IMR-90 (cell line): ENCODE measurements around the gene DAD1. TPM values are rescaled to one million over a fixed set of nuclear protein-coding genes. Genes with fewer than 3 reads are reported as not detected.

Experiments
- ATAC-seq: fragments of 200-7000 bp; cut with Tn5 transposase; 2 replicates; pipeline ENCODE4 v1.9.1; 2020; ENCODE audit warnings: low read depth, mild to moderate bottlenecking, moderate library complexity
- BruUV-seq: library from RNA; stranded (reverse); fragments of 400-500 nt; replicated peaks from 2 replicates; lab custom pipeline; 2021; lab: Mats Ljungman, UMichigan
- CTCF ChIA-PET: fragments of 300-600 bp; formaldehyde crosslinking; extraction: SDS; loops from one replicate; lab custom pipeline; 2021; ENCODE audit warnings: antibody characterized with exemption; lab: Yijun Ruan, JAX
- POLR2A ChIA-PET: fragments of 300-600 bp; sonication (Branson Sonifier 250); formaldehyde crosslinking; loops from one replicate; lab custom pipeline; 2022; ENCODE audit warnings: antibody characterized with exemption; ENCODE audit not compliant: unreplicated experiment; lab: Charles Lee
- DNase-seq: peaks from one replicate; pipeline ENCODE4 v3.0.0; 2013
- H2AFZ ChIP-seq: replicated peaks from 2 replicates; pipeline ENCODE3; 2013; ENCODE audit warnings: low read length, mild to moderate bottlenecking; ENCODE audit not compliant: poor library complexity
- H2AK5ac ChIP-seq: 2 replicates; pipeline ENCODE4 v1.6.1; 2013; ENCODE audit warnings: low read depth, low read length, inconsistent platforms
- H2AK9ac ChIP-seq: replicated peaks from 2 replicates; pipeline ENCODE3; 2013; ENCODE audit warnings: mild to moderate bottlenecking, low read depth, low read length, moderate library complexity; ENCODE audit not compliant: poor library complexity
- H2BK120ac ChIP-seq: 2 replicates; pipeline ENCODE4 v1.6.1; 2013; ENCODE audit warnings: low read depth, low read length, inconsistent platforms
- H2BK15ac ChIP-seq: 3 replicates; pipeline ENCODE4 v1.6.1; 2013; ENCODE audit warnings: low read depth, low read length, inconsistent platforms
- H2BK20ac ChIP-seq: 2 replicates; pipeline ENCODE4 v1.6.1; 2013; ENCODE audit warnings: low read depth, mild to moderate bottlenecking, inconsistent platforms, low read length, moderate library complexity
- H2BK5ac ChIP-seq: 2 replicates; pipeline ENCODE4 v1.6.1; 2013; ENCODE audit warnings: mild to moderate bottlenecking, low read depth, low read length, inconsistent platforms; ENCODE audit not compliant: poor library complexity, severe bottlenecking
- H3K14ac ChIP-seq: replicated peaks from 2 replicates; pipeline ENCODE4 v1.6.1; 2013; ENCODE audit warnings: low read depth, low read length, inconsistent platforms
- H3K18ac ChIP-seq: 2 replicates; pipeline ENCODE4 v1.6.1; 2013; ENCODE audit warnings: low read depth, low read length, control low read depth
- H3K23ac ChIP-seq: 2 replicates; pipeline ENCODE4 v1.6.1; 2013; ENCODE audit warnings: low read depth, low read length, inconsistent platforms
- H3K27ac ChIP-seq: 2 replicates; pipeline ENCODE4 v1.5.1; 2013; ENCODE audit warnings: mild to moderate bottlenecking, control low read depth, low read length; ENCODE audit not compliant: insufficient read depth
- H3K27me3 ChIP-seq: 2 replicates; pipeline ENCODE4 v1.6.1; 2013; ENCODE audit warnings: low read length; ENCODE audit not compliant: control insufficient read depth, insufficient read depth
- H3K36me3 ChIP-seq: 2 replicates; pipeline ENCODE4 v1.6.1; 2013; ENCODE audit warnings: low read length, mixed read lengths; ENCODE audit not compliant: control insufficient read depth, insufficient read depth
- H3K4ac ChIP-seq: 2 replicates; pipeline ENCODE4 v1.6.1; 2013; ENCODE audit warnings: low read depth, low read length, inconsistent platforms
- H3K4me1 ChIP-seq: 2 replicates; pipeline ENCODE4 v1.6.1; 2013; ENCODE audit warnings: low read length, mixed read lengths; ENCODE audit not compliant: control insufficient read depth, insufficient read depth
- H3K4me2 ChIP-seq: 2 replicates; pipeline ENCODE4 v1.6.1; 2013; ENCODE audit warnings: low read depth, mild to moderate bottlenecking, control low read depth, low read length, moderate library complexity
- H3K4me3 ChIP-seq: 2 replicates; pipeline ENCODE4 v1.5.1; 2013; ENCODE audit warnings: low read depth, mild to moderate bottlenecking, control low read depth, low read length, moderate library complexity; ENCODE audit not compliant: insufficient read depth
- H3K56ac ChIP-seq: 2 replicates; pipeline ENCODE4 v1.6.1; 2013; ENCODE audit warnings: low read length, inconsistent platforms; ENCODE audit not compliant: insufficient read depth; ENCODE audit errors: extremely low read depth
- H3K79me1 ChIP-seq, 2 experiments: 2 replicates each; pipeline ENCODE4 v1.6.1; 2013; ENCODE audit warnings: low read length in 2 of 2, inconsistent platforms in 1 of 2, low read depth in 1 of 2
- H3K9ac ChIP-seq: 2 replicates; pipeline ENCODE4 v1.6.1; 2013; ENCODE audit warnings: low read depth, low read length, control low read depth
- H3K9me1 ChIP-seq: 2 replicates; pipeline ENCODE4 v1.6.1; 2013; ENCODE audit warnings: low read length, inconsistent platforms; ENCODE audit not compliant: insufficient read depth
- H3K9me3 ChIP-seq: 2 replicates; pipeline ENCODE4 v1.6.1; 2013; ENCODE audit warnings: low read length; ENCODE audit not compliant: control insufficient read depth, insufficient read depth
- H4K20me1 ChIP-seq: 2 replicates; pipeline ENCODE4 v1.6.1; 2013; ENCODE audit warnings: low read length, inconsistent platforms; ENCODE audit not compliant: insufficient read depth
- H4K5ac ChIP-seq: 2 replicates; pipeline ENCODE4 v1.6.1; 2013; ENCODE audit warnings: mild to moderate bottlenecking, low read depth, low read length, control low read depth
- H4K8ac ChIP-seq, 2 experiments: 2 replicates each; pipeline ENCODE4 v1.6.1; 2013; ENCODE audit warnings: low read depth in 2 of 2, low read length in 2 of 2, control low read depth in 1 of 2, inconsistent platforms in 1 of 2
- H4K91ac ChIP-seq: 2 replicates; pipeline ENCODE4 v1.6.1; 2013; ENCODE audit warnings: low read depth, low read length, inconsistent platforms; ENCODE audit not compliant: insufficient read depth
- BHLHE40 ChIP-seq: fragments of 150-350 bp; IDR thresholded peaks from 2 replicates; pipeline ENCODE4 v1.6.1; 2016; ENCODE audit warnings: mild to moderate bottlenecking, low read depth, low read length
- CHD1 ChIP-seq: IDR thresholded peaks from 2 replicates; pipeline ENCODE4 v1.6.1; 2012; ENCODE audit warnings: low read depth, low read length, improper control_type of control experiment
- FOS ChIP-seq: fragments of 150-350 bp; IDR thresholded peaks from 2 replicates; pipeline ENCODE4 v1.6.1; 2016; ENCODE audit warnings: low read depth, low read length
- POLR2A ChIP-seq: IDR thresholded peaks from 2 replicates; pipeline ENCODE4 v1.6.1; 2012; ENCODE audit warnings: mild to moderate bottlenecking, low read depth, low read length
- RAD21 ChIP-seq: IDR thresholded peaks from 2 replicates; pipeline ENCODE4 v1.6.1; 2012; ENCODE audit warnings: low read length, improper control_type of control experiment
- RCOR1 ChIP-seq: IDR thresholded peaks from 2 replicates; pipeline ENCODE4 v1.6.1; 2012; ENCODE audit warnings: mild to moderate bottlenecking, low read length, improper control_type of control experiment; ENCODE audit not compliant: insufficient replicate concordance
- SMC3 ChIP-seq: fragments of 150-350 bp; IDR thresholded peaks from 2 replicates; pipeline ENCODE4 v1.6.1; 2016; ENCODE audit warnings: low read depth, mild to moderate bottlenecking, antibody characterized with exemption, low read length, moderate library complexity
- WGBS, 2 experiments: methylation state at CpG; one replicate each; pipeline versions ENCODE4 v1.1.5 to v1.1.7; 2013; ENCODE audit warnings: missing lambda C conversion rate in 2 of 2; ENCODE audit not compliant: insufficient read length in 1 of 2; ENCODE audit errors: extremely low coverage in 2 of 2; 5-methylcytosine and 5-hydroxymethylcytosine counted together
- dilution Hi-C: fragments of 300-500 bp; cut with HindIII; formaldehyde crosslinking; loops from one replicate; pipeline ENCODE4 v1.14.3; 2018; ENCODE audit warnings: low sequenced_read_pairs; ENCODE audit not compliant: unreplicated experiment
- in situ Hi-C: fragments of 300-500 bp; cut with MboI; formaldehyde crosslinking; loops from 3 replicates; pipeline ENCODE4 v1.14.3; 2019; ENCODE audit warnings: low sequenced_read_pairs, inconsistent platforms, mixed read lengths
- intact Hi-C: fragments of 100-400 bp; cut with micrococcal nuclease; formaldehyde crosslinking; loops from 2 replicates; pipeline ENCODE4 v1.10.0; 2022
- polyA plus RNA-seq, 3 experiments: library from polyadenylated mRNA; depleted of rRNA; stranded (reverse); fragments of >200 nt; gene quantifications; 2 replicates each; pipeline ENCODE4 v1.2.3, GENCODE V29; 2012; ENCODE audit warnings: low replicate concordance in 1 of 3
- total RNA-seq: library from RNA; depleted of rRNA; stranded (reverse); fragments of >200 nt; gene quantifications from 2 replicates; pipeline ENCODE4 v1.2.3, GENCODE V29; 2012

DAD1 gene
- total and polyA plus RNA-seq, 2 of the 4 experiments (the other 2 are of a cell fraction) = 396 to 496 TPM

- WGBS, 2 experiments = no CpG with 5 or more reads among the region's 1 CpG
Observed at GRCh38 chr14:22567437-22567836, 21.6 kb downstream of the DAD1 start.

More at GRCh38 chr14:22567437-22567836, 21.6 kb downstream of the DAD1 start:
- H3K4me1 ChIP-seq = peaks cover 6% of the 10 kb centered on the region
- no peak overlapping the region for H2BK120ac ChIP-seq
- no peak for ATAC-seq
- H3K4me3 ChIP-seq = no peak overlapping the region
- dilution Hi-C loops = no loop called here
- in situ Hi-C loops = loop anchor here (5.0 kb wide), 1 partner anchor 290 kb away; no protein-coding TSS in a partner anchor
- no peak overlapping the region for H2AFZ ChIP-seq
- no peak overlapping the region for H2BK5ac ChIP-seq
- H3K9ac ChIP-seq = no peak overlapping the region
- peaks cover 17 to 28% of the 10 kb centered on the region in 2 experiments for H3K79me1 ChIP-seq
- no peaks in the 10 kb centered on the region for H3K27me3 ChIP-seq
- POLR2A ChIA-PET = no interaction called here
- no peak overlapping the region for H2BK15ac ChIP-seq
- H3K14ac ChIP-seq = no peak overlapping the region
- H3K4me2 ChIP-seq = no peak overlapping the region
- H4K5ac ChIP-seq = no peak overlapping the region
- H3K23ac ChIP-seq = no peak overlapping the region
- no TSS peak for BruUV-seq
- no peak overlapping the region for H3K27ac ChIP-seq
- H3K56ac ChIP-seq = no peak overlapping the region
- H3K36me3 ChIP-seq = peaks cover 19% of the 10 kb centered on the region
- intact Hi-C loops = no loop called here
- H3K9me1 ChIP-seq = no peaks in the 10 kb centered on the region
- CTCF ChIA-PET = interaction anchor here (1.1 kb wide), 1 partner anchor 89 kb away, joined by 3 read pairs; no protein-coding TSS in a partner anchor
- H2AK9ac ChIP-seq = no peak overlapping the region
- no peak overlapping the region for H4K91ac ChIP-seq
- H2AK5ac ChIP-seq = no peak overlapping the region
- no peak overlapping the region for H3K18ac ChIP-seq
- H4K20me1 ChIP-seq = peaks cover 12% of the 10 kb centered on the region
- TF ChIP-seq SMC3 (no peak), POLR2A (no peak), CHD1 (no peak), RCOR1 (no peak), RAD21 (no peak), BHLHE40 (no peak), FOS (no peak)
- no peak overlapping the region for H4K8ac ChIP-seq
- H3K9me3 ChIP-seq = no peaks in the 10 kb centered on the region
- H2BK20ac ChIP-seq = no peak overlapping the region
- no peak overlapping the region for H3K4ac ChIP-seq
- no peak for DNase-seq
